K562 (cell line): ENCODE data around the gene FES. TPM values are rescaled to one million over a fixed set of nuclear protein-coding genes. Genes with fewer than 3 reads are reported as not detected.

Experiments
- CC2D1A ChIP-seq: fragments of 450-650 bp; IDR thresholded peaks from 2 replicates; pipeline ENCODE4 v1.6.1; 2017; ENCODE audit warnings: mild to moderate bottlenecking
- CEBPG ChIP-seq, 3 experiments: fragments of 200-800 bp in 1 of 3; sonication (Bioruptor generic) in 1 of 3; sonication (generic) in 1 of 3; formaldehyde crosslinking in 1 of 3; IDR thresholded peaks in 2 of 3; conservative IDR thresholded peaks in 1 of 3; 2 replicates each; pipeline versions ENCODE4 v1.6.1 to v1.8.0; 2016 to 2022; ENCODE audit warnings: missing compliant biosample characterization in 2 of 3, missing genetic modification characterization in 2 of 3, mild to moderate bottlenecking in 1 of 3, missing genetic modification reagents in 1 of 3
- CREB5 ChIP-seq: fragments of 250-450 bp; sonication (Bioruptor Pico); IDR thresholded peaks from 2 replicates; pipeline ENCODE4 v1.5.0; 2020; ENCODE audit warnings: mild to moderate bottlenecking
- HBP1 ChIP-seq: fragments of 450-650 bp; formaldehyde crosslinking; IDR thresholded peaks from 2 replicates; pipeline ENCODE4 v1.4.0; 2022; ENCODE audit warnings: missing genetic modification characterization
- HNRNPK ChIP-seq: fragments of 200-400 bp; formaldehyde crosslinking; IDR thresholded peaks from one replicate; pipeline ENCODE4 v1.6.1; 2018; ENCODE audit warnings: mild to moderate bottlenecking, low read depth, low read length; ENCODE audit not compliant: poor library complexity, severe bottlenecking
- LEF1 ChIP-seq: fragments of 450-650 bp; IDR thresholded peaks from 2 replicates; pipeline ENCODE4 v1.6.1; 2016; ENCODE audit warnings: mild to moderate bottlenecking
- MAZ ChIP-seq, 2 experiments: fragments of 450-650 bp in 1 of 2; sonication (generic) in 1 of 2; formaldehyde crosslinking; IDR thresholded peaks in 1 of 2; conservative IDR thresholded peaks in 1 of 2; 2 replicates each; pipeline versions ENCODE4 v1.4.0 to v1.5.0; 2020; ENCODE audit warnings: mild to moderate bottlenecking in 1 of 2, missing genetic modification reagents in 1 of 2
- NELFE ChIP-seq: IDR thresholded peaks from 2 replicates; pipeline ENCODE4 v1.6.1; 2011; ENCODE audit warnings: mild to moderate bottlenecking; ENCODE audit not compliant: insufficient read depth, insufficient read length
- SP2 ChIP-seq: IDR thresholded peaks from 2 replicates; pipeline ENCODE4 v1.6.1; 2011; ENCODE audit warnings: mild to moderate bottlenecking, low read depth, low read length, moderate library complexity; ENCODE audit not compliant: poor library complexity, severe bottlenecking; ENCODE audit errors: extremely low read depth
- THAP12 ChIP-seq: fragments of 250-450 bp; sonication (Bioruptor Pico); IDR thresholded peaks from 2 replicates; pipeline ENCODE4 v1.9.0; 2021; ENCODE audit warnings: mild to moderate bottlenecking, inconsistent platforms
- ZBTB33 ChIP-seq: sonication (generic); formaldehyde crosslinking; IDR thresholded peaks from 2 replicates; pipeline ENCODE4 v1.8.1; 2023; ENCODE audit warnings: mild to moderate bottlenecking, missing genetic modification reagents
- ZBTB43 ChIP-seq: sonication (generic); formaldehyde crosslinking; IDR thresholded peaks from 2 replicates; pipeline ENCODE4 v1.8.0; 2023; ENCODE audit warnings: mild to moderate bottlenecking, missing genetic modification reagents
- ZNF3 ChIP-seq: fragments of 250-450 bp; sonication (Bioruptor Pico); IDR thresholded peaks from 2 replicates; pipeline ENCODE4 v1.5.0; 2021; ENCODE audit warnings: mild to moderate bottlenecking, moderate library complexity
- ZNF347 ChIP-seq: fragments of 450-650 bp; formaldehyde crosslinking; IDR thresholded peaks from 2 replicates; pipeline ENCODE4 v1.4.0; 2020; ENCODE audit warnings: low read depth, mild to moderate bottlenecking, moderate library complexity
- ZNF77 ChIP-seq: fragments of 250-450 bp; sonication (Bioruptor Pico); IDR thresholded peaks from 2 replicates; pipeline ENCODE4 v1.5.0; 2020
- polyA plus RNA-seq, 8 experiments: library from polyadenylated mRNA; depleted of rRNA in 4 of 8; stranded (reverse) in 5 of 8; unstranded in 3 of 8; fragments of >200 nt; fragmentation: Nextera tagmentation in 2 of 8; fragmentation: Illumina TruSeq in 1 of 8; extraction: Ambion mirVana in 2 of 8; extraction: Trizol in 1 of 8; gene quantifications; 2 replicates each; pipeline versions ENCODE4 v1.2.1 to v1.2.3, GENCODE V29; 2011 to 2014; ENCODE audit warnings: inconsistent platforms in 1 of 8, missing spikeins in 1 of 8
- total RNA-seq, 7 experiments: library from RNA; depleted of rRNA in 6 of 7; stranded (reverse); fragments of >200 nt in 6 of 7; fragmentation: Illumina TruSeq in 2 of 7; extraction: Trizol in 2 of 7; gene quantifications; 2 replicates each; pipeline versions ENCODE4 v1.2.1 to v1.2.3, GENCODE V29; 2011 to 2021; ENCODE audit warnings: low replicate concordance in 1 of 7

Gene FES
- total and polyA plus RNA-seq, 9 of the 15 experiments (the other 6 are each of a cell fraction or from before 2014, with no cell fraction given) = 0.38 to 2.6 (median 0.82) TPM

GRCh38 chr15:90893175-90894090, 9.1 kb downstream of the FES start (continued):
- TF ChIP-seq CC2D1A = 0 out of 2 replicates have a peak, but pooled peaks have one; percentile 15
- TF ChIP-seq HBP1 (CRISPR knock-in tag) = no peak
- no peak for TF ChIP-seq CREB5 (CRISPR knock-in tag)
- peak; percentile 73 for TF ChIP-seq ZBTB33 (CRISPR knock-in tag)
- TF ChIP-seq ZNF3 (CRISPR knock-in tag) = no peak
- TF ChIP-seq HNRNPK = no peak
- TF ChIP-seq SP2 = peak; percentile 43
- no peak for TF ChIP-seq NELFE
- TF ChIP-seq MAZ (CRISPR knock-in tag; conservative IDR thresholded peaks at IDR 0.05 in 1 of 2, IDR thresholded peaks at IDR 0.05 in 1 of 2) = peak in 1 of 2 experiments; percentile 35; a peak in 1 of 4 replicates
- no peak for TF ChIP-seq ZNF77 (CRISPR knock-in tag)
- TF ChIP-seq LEF1 = no peak
- TF ChIP-seq ZNF347 (CRISPR knock-in tag) = no peak
- peak; percentile 34; the same call in 1 of the 2 replicates for TF ChIP-seq THAP12 (CRISPR knock-in tag)
- no peak for TF ChIP-seq ZBTB43
- TF ChIP-seq CEBPG (CRISPR knock-in tag; IDR thresholded peaks at IDR 0.05) = no peak
- TF ChIP-seq CEBPG (tag; conservative IDR thresholded peaks at IDR 0.05 in 1 of 2, IDR thresholded peaks at IDR 0.05 in 1 of 2) = no peak
